AG04450 (cell line): ENCODE measurements around the gene PLEKHG3. TPM values are rescaled to one million over a fixed set of nuclear protein-coding genes. Genes with fewer than 3 reads are reported as not detected.

Source experiments
- CTCF ChIA-PET: fragments of 300-600, 350-600 bp; formaldehyde crosslinking; extraction: SDS; loops from one replicate; lab custom pipeline; 2022; ENCODE audit warnings: antibody characterized with exemption, inconsistent platforms; lab: Charles Lee
- POLR2A ChIA-PET: fragments of 350-600 bp; formaldehyde crosslinking; extraction: SDS; loops from one replicate; lab custom pipeline; 2021; ENCODE audit warnings: antibody characterized with exemption, inconsistent platforms; lab: Yijun Ruan, JAX
- DNase-seq: peaks from one replicate; pipeline ENCODE4 v3.0.0-alpha.2; 2011; ENCODE audit warnings: low read depth, low spot score
- H3K27ac ChIP-seq: one replicate; pipeline ENCODE4 v1.5.1; 2012; ENCODE audit warnings: low read depth, low read length, control low read depth
- H3K27me3 ChIP-seq: one replicate; pipeline ENCODE4 v1.6.0; 2012; ENCODE audit warnings: low read length; ENCODE audit not compliant: control insufficient read depth, insufficient read depth
- H3K4me3 ChIP-seq: 2 replicates; pipeline ENCODE4 v1.5.1; 2011; ENCODE audit warnings: mild to moderate bottlenecking, low read depth, low read length, control low read depth
- H3K9me3 ChIP-seq: 2 replicates; pipeline ENCODE4 v1.5.1; 2012; ENCODE audit warnings: low read length; ENCODE audit not compliant: control insufficient read depth, insufficient read depth
- CTCF ChIP-seq: IDR thresholded peaks from 2 replicates; pipeline ENCODE4 v1.5.1; 2011; ENCODE audit warnings: low read depth, low read length, control low read depth, inconsistent platforms
- polyA plus RNA-seq: library from polyadenylated mRNA; depleted of rRNA; stranded (reverse); fragments of >200 nt; gene quantifications from 2 replicates; pipeline ENCODE4 v1.2.3, GENCODE V29; 2011

The PLEKHG3 gene
- polyA plus RNA-seq, 1 experiment: 6.6 TPM

- TF ChIP-seq CTCF: no peak
Observed at GRCh38 chr14:64724578-64724930, 20.3 kb downstream of the PLEKHG3 start.

GRCh38 chr14:64725261-64725815, 21.1 kb downstream of the PLEKHG3 start:
- no peak for DNase-seq
- POLR2A ChIA-PET: no interaction called here

More at GRCh38 chr14:64724578-64724930, 20.3 kb downstream of the PLEKHG3 start:
- no peak for DNase-seq
- ChIA-PET POLR2A (no interaction called here), CTCF (no interaction called here)
- Histone ChIP-seq H3K9me3 (no peaks in the 10 kb centered on the region), H3K4me3 (no peak overlapping the region), H3K27ac (no peak overlapping the region), H3K27me3 (no peaks in the 10 kb centered on the region)

GRCh38 chr14:64725879-64726584, 21.8 kb downstream of the PLEKHG3 start:
- TF ChIP-seq CTCF: no peak
- no peak for DNase-seq
- Histone ChIP-seq H3K4me3 (no peak overlapping the region), H3K27me3 (no peaks in the 10 kb centered on the region), H3K9me3 (no peaks in the 10 kb centered on the region), H3K27ac (no peak overlapping the region)
- CTCF ChIA-PET: no interaction called here
- POLR2A ChIA-PET: no interaction called here

More at GRCh38 chr14:64725261-64725815, 21.1 kb downstream of the PLEKHG3 start:
- H3K27me3 ChIP-seq: no peaks in the 10 kb centered on the region
- H3K27ac ChIP-seq: no peak overlapping the region
- no peaks in the 10 kb centered on the region for H3K9me3 ChIP-seq
- TF ChIP-seq CTCF: no peak
- no peak overlapping the region for H3K4me3 ChIP-seq
- CTCF ChIA-PET: interaction anchor here (0.6 kb wide), 1 partner anchor 85 kb away, joined by 3 read pairs; no protein-coding TSS in a partner anchor

- ChIA-PET POLR2A (no interaction called here), CTCF (no interaction called here)
- no peaks in the 10 kb centered on the region for H3K9me3 ChIP-seq
- no peak overlapping the region for H3K27ac ChIP-seq
- no peaks in the 10 kb centered on the region for H3K27me3 ChIP-seq
- H3K4me3 ChIP-seq: no peak overlapping the region
- DNase-seq: no peak
- no peak for TF ChIP-seq CTCF
Observed at GRCh38 chr14:64726585-64726890, 22.3 kb downstream of the PLEKHG3 start.

GRCh38 chr14:64727551-64728071, 23.4 kb downstream of the PLEKHG3 start:
- H3K4me3 ChIP-seq: no peak overlapping the region
- no peak for TF ChIP-seq CTCF
- no peak overlapping the region for H3K27ac ChIP-seq
- H3K27me3 ChIP-seq: no peaks in the 10 kb centered on the region
- CTCF ChIA-PET: interaction anchor here (0.7 kb wide), 1 partner anchor 33 kb away, joined by 3 read pairs; no protein-coding TSS in a partner anchor
- H3K9me3 ChIP-seq: no peaks in the 10 kb centered on the region
- no peak for DNase-seq
- POLR2A ChIA-PET: no interaction called here
